ENCODE measurements around the gene DMAP1. TPM values are rescaled to one million over a fixed set of nuclear protein-coding genes. Genes with fewer than 3 reads are reported as not detected.

DMAP1 gene
- total RNA-seq, 2 experiments from 2014 or later, result 35.4 to 55.9 TPM

DNA sequence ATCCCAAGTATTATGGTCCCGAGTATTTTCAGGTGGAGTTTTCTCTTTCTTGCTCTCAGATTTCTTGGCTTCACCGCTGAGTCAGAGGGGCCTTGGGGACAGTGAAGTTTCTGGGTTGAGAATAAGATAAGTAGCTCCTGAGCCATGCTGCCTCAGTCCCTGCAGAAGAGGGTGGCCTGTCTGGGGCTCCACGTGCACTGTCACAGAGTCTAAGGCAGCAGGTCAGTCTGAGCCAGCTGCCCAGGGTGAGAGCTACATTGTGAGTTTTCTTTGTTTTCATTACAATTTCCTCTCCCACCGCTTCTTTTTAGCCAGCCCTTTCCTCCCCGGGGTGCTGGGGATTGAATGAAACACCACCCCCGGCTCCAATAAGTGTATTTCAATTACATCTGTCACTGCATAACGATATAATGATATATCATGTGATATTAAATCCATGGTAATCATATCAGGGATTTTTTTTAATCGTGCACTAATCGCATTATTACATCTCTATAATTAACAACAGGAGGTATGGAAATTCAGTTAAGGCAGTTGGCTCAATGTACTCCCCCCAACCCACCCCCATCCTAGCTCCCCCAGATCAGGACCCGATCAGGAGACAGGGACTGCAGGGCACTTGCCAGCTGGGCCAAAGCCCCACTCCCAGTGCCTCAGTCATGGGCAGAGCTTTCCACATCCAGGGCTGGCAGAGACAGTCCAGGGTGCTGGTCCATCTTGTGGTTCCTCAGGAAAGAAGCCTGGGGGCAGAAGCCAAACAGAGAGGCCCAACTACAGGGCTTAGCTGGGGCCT, 43.7 kb downstream of the DMAP1 start:
- H3K27ac ChIP-seq (ENCODE audit: low read depth, low read length, poor library complexity, severe bottlenecking), result no peak overlapping the region
- POLR2A ChIA-PET, result interaction anchor here (0.7 kb wide), 1 partner anchor 174 kb away, joined by 3 read pairs; no protein-coding TSS in a partner anchor

DNA sequence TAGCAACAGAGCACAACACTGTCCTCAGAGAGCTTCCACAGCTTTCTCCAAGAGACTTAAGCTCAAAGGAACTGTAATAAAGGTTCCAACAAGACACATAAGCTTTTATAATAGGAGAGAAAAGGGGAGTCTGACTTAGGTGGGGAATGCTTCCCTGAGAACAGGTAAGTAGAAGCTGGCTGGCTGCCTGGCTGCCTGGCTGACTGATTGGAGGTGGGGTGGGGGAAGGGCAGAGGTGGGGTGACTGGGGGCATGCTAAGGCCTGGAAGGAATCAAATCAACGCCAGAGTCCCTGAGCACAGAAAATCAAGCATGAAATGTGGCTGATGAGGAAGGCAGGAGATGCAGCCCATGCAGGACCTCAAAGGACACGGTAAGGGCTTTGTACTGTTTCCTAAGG, 45.8 kb downstream of the DMAP1 start:
- TF ChIP-seq EZH2phosphoT487 (IDR thresholded peaks at IDR 0.05; ENCODE audit: borderline replicate concordance, low read depth, low read length), result no peak
- TF ChIP-seq, protein P1, sequence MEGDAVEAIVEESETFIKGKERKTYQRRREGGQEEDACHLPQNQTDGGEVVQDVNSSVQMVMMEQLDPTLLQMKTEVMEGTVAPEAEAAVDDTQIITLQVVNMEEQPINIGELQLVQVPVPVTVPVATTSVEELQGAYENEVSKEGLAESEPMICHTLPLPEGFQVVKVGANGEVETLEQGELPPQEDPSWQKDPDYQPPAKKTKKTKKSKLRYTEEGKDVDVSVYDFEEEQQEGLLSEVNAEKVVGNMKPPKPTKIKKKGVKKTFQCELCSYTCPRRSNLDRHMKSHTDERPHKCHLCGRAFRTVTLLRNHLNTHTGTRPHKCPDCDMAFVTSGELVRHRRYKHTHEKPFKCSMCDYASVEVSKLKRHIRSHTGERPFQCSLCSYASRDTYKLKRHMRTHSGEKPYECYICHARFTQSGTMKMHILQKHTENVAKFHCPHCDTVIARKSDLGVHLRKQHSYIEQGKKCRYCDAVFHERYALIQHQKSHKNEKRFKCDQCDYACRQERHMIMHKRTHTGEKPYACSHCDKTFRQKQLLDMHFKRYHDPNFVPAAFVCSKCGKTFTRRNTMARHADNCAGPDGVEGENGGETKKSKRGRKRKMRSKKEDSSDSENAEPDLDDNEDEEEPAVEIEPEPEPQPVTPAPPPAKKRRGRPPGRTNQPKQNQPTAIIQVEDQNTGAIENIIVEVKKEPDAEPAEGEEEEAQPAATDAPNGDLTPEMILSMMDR (conservative IDR thresholded peaks at IDR 0.05; ENCODE audit: low read length), result no peak
- Histone ChIP-seq H3K36me3 (ENCODE audit: insufficient read depth, low read length) (0 out of 2 replicates have a peak, but pooled peaks cover 9% of the 10 kb centered on the region), H3K4me1 (ENCODE audit: insufficient read depth, low read length, poor library complexity, severe bottlenecking) (no peaks in the 10 kb centered on the region), H2AFZ (ENCODE audit: low read length) (no peak overlapping the region), H3K4me3 (ENCODE audit: low read depth, low read length, poor library complexity, severe bottlenecking) (no peak overlapping the region), H3K9me2 (ENCODE audit: insufficient read depth, low read length) (no peaks in the 10 kb centered on the region), H3K27ac (ENCODE audit: low read depth, low read length, poor library complexity, severe bottlenecking) (no peak overlapping the region), H4K20me1 (ENCODE audit: insufficient read depth, low read length) (no peaks in the 10 kb centered on the region), H3K4me2 (ENCODE audit: low read length) (no peak overlapping the region), H3K9me3 (ENCODE audit: low read length) (no peaks in the 10 kb centered on the region), H3K79me2 (ENCODE audit: insufficient read depth, low read depth, low read length) (no peaks in the 10 kb centered on the region)
- CTCF ChIA-PET (ENCODE audit: unreplicated experiment), result no interaction called here
- BruUV-seq (replicated peaks), result no TSS peak
- POLR2A ChIA-PET, result interaction anchor here (1.0 kb wide), 1 partner anchor 9 kb away, joined by 4 read pairs; no protein-coding TSS in a partner anchor
- intact Hi-C loops (cut with micrococcal nuclease; ENCODE audit: unreplicated experiment), result no loop called here
- no peak for DNase-seq (ENCODE audit: low spot score)

More for the DNA sequence above, 43.7 kb downstream of the DMAP1 start:
- no peaks in the 10 kb centered on the region for H3K9me3 ChIP-seq (ENCODE audit: low read length)
- no peak overlapping the region for H3K4me2 ChIP-seq (ENCODE audit: low read length)
- H3K4me1 ChIP-seq (ENCODE audit: insufficient read depth, low read length, poor library complexity, severe bottlenecking), result no peaks in the 10 kb centered on the region
- 0 out of 2 replicates have a peak, but pooled peaks cover 9% of the 10 kb centered on the region for H3K36me3 ChIP-seq (ENCODE audit: insufficient read depth, low read length)
- BruUV-seq (replicated peaks), result no TSS peak
- no peaks in the 10 kb centered on the region for H3K9me2 ChIP-seq (ENCODE audit: insufficient read depth, low read length)
- H4K20me1 ChIP-seq (ENCODE audit: insufficient read depth, low read length), result no peaks in the 10 kb centered on the region
- no peaks in the 10 kb centered on the region for H3K79me2 ChIP-seq (ENCODE audit: insufficient read depth, low read depth, low read length)
- CTCF ChIA-PET (ENCODE audit: unreplicated experiment), result interaction anchor here (0.6 kb wide), 1 partner anchor 14 kb away, joined by 3 read pairs; no protein-coding TSS in a partner anchor
- intact Hi-C loops (cut with micrococcal nuclease; ENCODE audit: unreplicated experiment), result no loop called here
- DNase-seq (ENCODE audit: low spot score), result no peak
- no peak for TF ChIP-seq EZH2phosphoT487 (IDR thresholded peaks at IDR 0.05; ENCODE audit: borderline replicate concordance, low read depth, low read length)
- TF ChIP-seq, protein P1 (conservative IDR thresholded peaks at IDR 0.05; ENCODE audit: low read length), result no peak
- no peak overlapping the region for H2AFZ ChIP-seq (ENCODE audit: low read length)
- H3K4me3 ChIP-seq (ENCODE audit: low read depth, low read length, poor library complexity, severe bottlenecking), result no peak overlapping the region

DNA sequence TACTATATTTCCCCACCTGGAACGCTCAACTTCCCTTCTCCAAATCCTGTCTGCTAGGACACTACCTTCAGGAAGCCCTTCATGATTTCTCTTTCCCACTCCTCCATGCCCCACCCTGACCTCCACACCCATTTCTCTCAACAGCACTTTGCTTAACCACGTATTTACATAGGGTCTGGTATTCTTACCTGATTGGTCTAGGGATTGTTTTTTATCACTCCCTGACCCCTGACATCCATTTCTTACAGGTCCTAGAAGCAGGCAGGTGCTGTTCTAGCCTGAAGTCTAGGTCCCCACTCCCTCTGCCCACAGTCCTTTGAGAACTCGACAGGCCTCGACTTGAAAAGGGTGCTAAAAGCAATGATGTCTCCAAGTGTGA, 47.5 kb downstream of the DMAP1 start:
- H3K27ac ChIP-seq (ENCODE audit: low read depth, low read length, poor library complexity, severe bottlenecking), result no peak overlapping the region
- CTCF ChIA-PET (ENCODE audit: unreplicated experiment), result no interaction called here
- H2AFZ ChIP-seq (ENCODE audit: low read length), result no peak overlapping the region
- TF ChIP-seq, protein P1 (conservative IDR thresholded peaks at IDR 0.05; ENCODE audit: low read length), result no peak
- TF ChIP-seq EZH2phosphoT487 (IDR thresholded peaks at IDR 0.05; ENCODE audit: borderline replicate concordance, low read depth, low read length), result no peak
- POLR2A ChIA-PET, result interaction anchor here (0.8 kb wide), 1 partner anchor 14 kb away, joined by 3 read pairs; no protein-coding TSS in a partner anchor
- no peak overlapping the region for H3K4me3 ChIP-seq (ENCODE audit: low read depth, low read length, poor library complexity, severe bottlenecking)
- no peaks in the 10 kb centered on the region for H3K79me2 ChIP-seq (ENCODE audit: insufficient read depth, low read depth, low read length)
- H4K20me1 ChIP-seq (ENCODE audit: insufficient read depth, low read length), result no peaks in the 10 kb centered on the region
- no peaks in the 10 kb centered on the region for H3K9me2 ChIP-seq (ENCODE audit: insufficient read depth, low read length)
- DNase-seq (ENCODE audit: low spot score), result no peak
- no peaks in the 10 kb centered on the region for H3K4me1 ChIP-seq (ENCODE audit: insufficient read depth, low read length, poor library complexity, severe bottlenecking)
- H3K9me3 ChIP-seq (ENCODE audit: low read length), result no peaks in the 10 kb centered on the region
- BruUV-seq (replicated peaks), result no TSS peak
- intact Hi-C loops (cut with micrococcal nuclease; ENCODE audit: unreplicated experiment), result no loop called here
- no peak overlapping the region for H3K4me2 ChIP-seq (ENCODE audit: low read length)
- H3K36me3 ChIP-seq (ENCODE audit: insufficient read depth, low read length), result 0 out of 2 replicates have a peak, but pooled peaks cover 9% of the 10 kb centered on the region
